AG10803 (cell line): Measurements from ENCODE around the gene AQP5.
A peak's percentile ranks its signal among the peaks of the same experiment; 100 is the strongest.

ENCODE experiments used
- DNase-seq: peaks from one replicate; pipeline ENCODE4 v3.0.0; 2010; ENCODE audit warnings: low read depth
- H3K4me3 ChIP-seq: 2 replicates; pipeline ENCODE4 v1.5.1; 2011; ENCODE audit warnings: mild to moderate bottlenecking, low read length, control low read depth
- CTCF ChIP-seq: conservative IDR thresholded peaks from 2 replicates; pipeline ENCODE4 v1.5.1; 2011; ENCODE audit warnings: mild to moderate bottlenecking, low read length, control low read depth, inconsistent platforms

Gene AQP5

GRCh38 chr12:49961111-49961922 is at the start of gene AQP5:
AQP5 (plus strand) TSS chr12:49961872; CDS start chr12:49962018, 146 bp downstream.
- no peak within 1 kb of the TSS for H3K4me3 ChIP-seq
- no peak for DNase-seq
- no peak for TF ChIP-seq CTCF

GRCh38 chr12:49912345-49913255 is 49.1 kb upstream of the AQP5 start:
- no peak overlapping the region for H3K4me3 ChIP-seq
- no peak for DNase-seq
- TF ChIP-seq CTCF, result no peak

GRCh38 chr12:49916129-49916919 is 45.3 kb upstream of the AQP5 start:
- no peak for DNase-seq
- H3K4me3 ChIP-seq, result no peak overlapping the region
- TF ChIP-seq CTCF, result no peak

GRCh38 chr12:49917166-49917787 is 44.4 kb upstream of the AQP5 start:
- no peak for TF ChIP-seq CTCF
- no peak overlapping the region for H3K4me3 ChIP-seq
- no peak for DNase-seq

GRCh38 chr12:49917788-49918173 is 43.9 kb upstream of the AQP5 start:
- no peak overlapping the region for H3K4me3 ChIP-seq
- no peak for TF ChIP-seq CTCF
- DNase-seq, result no peak

GRCh38 chr12:49920241-49920914 is 41.3 kb upstream of the AQP5 start:
- no peak for TF ChIP-seq CTCF
- DNase-seq, result peak; percentile 16
- no peak overlapping the region for H3K4me3 ChIP-seq
